HFFc6 (cell line): ENCODE measurements around the gene SH3GL2. TPM values are rescaled to one million over a fixed set of nuclear protein-coding genes. Genes with fewer than 3 reads are reported as not detected.

ENCODE experiments used
- DNase-seq: peaks from one replicate; pipeline ENCODE4 v3.0.0-alpha.2; 2018
- H3K27ac Mint-ChIP-seq: 2 replicates; pipeline ENCODE4 v1.8.0; 2020; ENCODE audit warnings: mild to moderate bottlenecking, mixed read lengths
- H3K27me3 Mint-ChIP-seq: 2 replicates; pipeline ENCODE4 v1.8.0; 2021; ENCODE audit warnings: mild to moderate bottlenecking, moderate library complexity, mixed read lengths; ENCODE audit not compliant: insufficient read depth
- H3K36me3 Mint-ChIP-seq: 2 replicates; pipeline ENCODE4 v1.8.0; 2021; ENCODE audit warnings: low read depth, mixed read lengths
- H3K4me1 Mint-ChIP-seq: 2 replicates; pipeline ENCODE4 v1.8.0; 2020; ENCODE audit warnings: low read depth, mixed read lengths
- H3K4me3 Mint-ChIP-seq: 2 replicates; pipeline ENCODE4 v1.8.0; 2020; ENCODE audit warnings: mild to moderate bottlenecking, moderate library complexity, mixed read lengths
- H3K9me3 Mint-ChIP-seq: 2 replicates; pipeline ENCODE4 v1.8.0; 2020; ENCODE audit warnings: mild to moderate bottlenecking, mixed read lengths
- total RNA-seq, 6 experiments: library from RNA; stranded (reverse); fragmentation: NEBNext Ultra II Directional; extraction: Animal tissue kit (Norgen Biotek cat#: 25700); gene quantifications; 2 replicates in 1 of 6; 3 replicates in 5 of 6; pipeline ENCODE4 v1.2.3, GENCODE V29; 2021
- TF ChIP-seq, protein P1 (sequence below): fragments of 200-600 bp; sonication (generic); IDR thresholded peaks from 2 replicates; pipeline ENCODE4 v1.5.0; 2021; ENCODE audit warnings: antibody characterized with exemption, mild to moderate bottlenecking

SH3GL2 gene
- total RNA-seq, 6 experiments from 2014 or later: not detected

DNA sequence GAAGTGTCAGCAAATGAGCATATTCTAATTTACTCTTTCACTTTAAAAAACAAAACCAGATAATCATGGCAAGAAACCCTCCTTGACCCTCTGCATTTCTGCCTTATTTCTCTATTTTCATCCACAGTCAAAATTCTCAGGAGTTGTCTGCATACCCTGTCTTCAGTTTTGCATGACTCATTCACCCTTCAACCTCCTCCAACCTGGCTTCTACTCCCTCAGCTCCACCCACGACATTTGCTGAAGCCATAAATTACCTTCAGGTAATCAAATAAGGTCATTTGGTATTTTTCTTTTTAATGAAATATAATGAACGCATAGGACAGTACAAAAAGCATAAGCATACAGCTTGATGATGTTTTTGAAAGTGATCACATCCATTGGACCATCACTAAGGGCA is 27.8 kb upstream of the SH3GL2 start:
- TF ChIP-seq, protein P1, sequence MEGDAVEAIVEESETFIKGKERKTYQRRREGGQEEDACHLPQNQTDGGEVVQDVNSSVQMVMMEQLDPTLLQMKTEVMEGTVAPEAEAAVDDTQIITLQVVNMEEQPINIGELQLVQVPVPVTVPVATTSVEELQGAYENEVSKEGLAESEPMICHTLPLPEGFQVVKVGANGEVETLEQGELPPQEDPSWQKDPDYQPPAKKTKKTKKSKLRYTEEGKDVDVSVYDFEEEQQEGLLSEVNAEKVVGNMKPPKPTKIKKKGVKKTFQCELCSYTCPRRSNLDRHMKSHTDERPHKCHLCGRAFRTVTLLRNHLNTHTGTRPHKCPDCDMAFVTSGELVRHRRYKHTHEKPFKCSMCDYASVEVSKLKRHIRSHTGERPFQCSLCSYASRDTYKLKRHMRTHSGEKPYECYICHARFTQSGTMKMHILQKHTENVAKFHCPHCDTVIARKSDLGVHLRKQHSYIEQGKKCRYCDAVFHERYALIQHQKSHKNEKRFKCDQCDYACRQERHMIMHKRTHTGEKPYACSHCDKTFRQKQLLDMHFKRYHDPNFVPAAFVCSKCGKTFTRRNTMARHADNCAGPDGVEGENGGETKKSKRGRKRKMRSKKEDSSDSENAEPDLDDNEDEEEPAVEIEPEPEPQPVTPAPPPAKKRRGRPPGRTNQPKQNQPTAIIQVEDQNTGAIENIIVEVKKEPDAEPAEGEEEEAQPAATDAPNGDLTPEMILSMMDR: no peak
- no peaks in the 10 kb centered on the region; the same call in none of the 2 replicates for H3K9me3 Mint-ChIP-seq
- H3K27me3 Mint-ChIP-seq: no peaks in the 10 kb centered on the region; the same call in 1 of the 2 replicates
- DNase-seq: no peak
- no peak overlapping the region for H3K4me3 Mint-ChIP-seq
- H3K4me1 Mint-ChIP-seq: no peaks in the 10 kb centered on the region
- no peaks in the 10 kb centered on the region for H3K36me3 Mint-ChIP-seq
- no peak overlapping the region for H3K27ac Mint-ChIP-seq

DNA sequence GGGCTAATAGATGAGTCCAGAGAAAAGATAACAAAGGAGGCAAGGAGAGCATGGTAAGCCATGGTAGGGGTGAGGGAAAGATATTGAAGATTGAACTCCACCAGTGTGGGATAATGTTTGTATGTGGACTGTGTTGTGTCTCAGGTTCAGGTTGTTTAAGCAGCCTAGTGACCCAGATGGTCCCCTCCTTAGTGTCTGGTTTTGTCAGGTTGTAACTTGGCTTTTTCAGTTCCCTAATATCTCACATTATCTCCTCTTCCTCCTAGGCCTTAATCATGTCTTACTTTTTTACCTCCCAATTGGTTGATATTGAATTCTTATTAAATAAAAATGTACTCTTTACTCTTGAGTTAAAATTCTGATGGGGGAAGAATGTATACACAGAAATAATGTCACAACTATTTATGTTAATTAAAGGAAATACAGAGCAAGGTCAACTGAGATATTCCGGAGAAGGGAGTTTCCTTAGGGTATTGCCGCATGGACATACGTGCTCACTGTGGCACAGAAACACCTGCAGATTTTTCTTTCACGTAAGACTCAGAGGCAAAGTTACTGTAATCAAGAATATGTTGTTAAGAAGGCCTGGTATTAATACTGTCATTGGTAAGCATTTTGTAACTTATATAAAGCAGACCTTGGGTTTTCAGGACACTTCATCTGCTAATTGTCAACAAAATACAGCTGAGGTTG is 23.4 kb upstream of the SH3GL2 start:
- no peaks in the 10 kb centered on the region; the same call in 1 of the 2 replicates for H3K27me3 Mint-ChIP-seq
- H3K27ac Mint-ChIP-seq: no peak overlapping the region
- H3K4me3 Mint-ChIP-seq: no peak overlapping the region
- TF ChIP-seq, protein P1: no peak
- DNase-seq: no peak
- no peaks in the 10 kb centered on the region for H3K4me1 Mint-ChIP-seq
- no peaks in the 10 kb centered on the region for H3K36me3 Mint-ChIP-seq
- H3K9me3 Mint-ChIP-seq: no peaks in the 10 kb centered on the region; the same call in 1 of the 2 replicates

DNA sequence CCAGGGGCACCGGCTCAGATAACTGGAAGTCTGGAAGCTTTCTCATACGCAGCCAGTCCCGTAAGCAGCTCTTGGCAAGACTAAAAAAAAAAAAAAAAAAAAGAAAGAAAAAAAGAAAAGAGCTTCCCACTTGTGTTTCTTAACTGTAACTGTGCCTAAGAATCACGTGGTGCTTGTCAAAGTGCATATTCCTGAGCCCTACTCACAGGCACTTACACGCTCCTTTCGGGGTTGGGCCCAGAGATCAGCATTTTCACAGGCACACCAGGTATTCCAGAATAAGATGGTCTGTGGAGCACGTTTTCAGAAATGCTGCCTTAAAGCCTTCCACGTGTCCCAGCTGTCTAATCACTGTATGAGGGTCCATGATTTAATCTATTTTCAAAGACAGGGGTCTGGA is 22.6 kb upstream of the SH3GL2 start:
- Mint-ChIP-seq H3K36me3 (no peaks in the 10 kb centered on the region), H3K27me3 (no peaks in the 10 kb centered on the region; the same call in 1 of the 2 replicates), H3K4me1 (no peaks in the 10 kb centered on the region)

DNA sequence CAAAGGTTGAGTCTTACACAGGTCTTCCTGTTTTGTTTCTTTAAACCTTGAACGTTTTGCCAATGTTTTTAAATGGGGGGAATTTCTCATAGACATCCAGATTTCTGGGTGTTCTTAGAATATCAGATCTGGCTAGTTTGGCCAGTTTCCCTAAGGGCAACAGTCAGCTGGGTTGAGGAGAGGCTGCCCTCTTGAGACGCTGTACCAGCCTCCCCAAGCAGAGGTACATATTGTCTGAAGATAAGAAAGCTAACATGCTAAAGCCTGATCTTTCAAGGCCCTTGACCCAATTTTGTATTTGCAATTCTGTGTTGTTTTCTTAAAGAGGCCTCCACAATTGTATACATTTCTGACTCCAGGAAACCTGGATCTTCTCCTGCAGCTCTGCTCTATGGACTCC is 21.9 kb upstream of the SH3GL2 start:
- H3K9me3 Mint-ChIP-seq: no peaks in the 10 kb centered on the region; the same call in 1 of the 2 replicates
- H3K27ac Mint-ChIP-seq: no peak overlapping the region
- no peaks in the 10 kb centered on the region for H3K4me1 Mint-ChIP-seq
- no peaks in the 10 kb centered on the region for H3K36me3 Mint-ChIP-seq
- TF ChIP-seq, protein P1: no peak
- DNase-seq: no peak
- no peaks in the 10 kb centered on the region; the same call in 1 of the 2 replicates for H3K27me3 Mint-ChIP-seq
- no peak overlapping the region for H3K4me3 Mint-ChIP-seq

More for the DNA sequence above, 22.6 kb upstream of the SH3GL2 start:
- no peak overlapping the region for H3K4me3 Mint-ChIP-seq
- H3K9me3 Mint-ChIP-seq: no peaks in the 10 kb centered on the region; the same call in 1 of the 2 replicates
- TF ChIP-seq, protein P1: no peak
- DNase-seq: no peak
- H3K27ac Mint-ChIP-seq: no peak overlapping the region

DNA sequence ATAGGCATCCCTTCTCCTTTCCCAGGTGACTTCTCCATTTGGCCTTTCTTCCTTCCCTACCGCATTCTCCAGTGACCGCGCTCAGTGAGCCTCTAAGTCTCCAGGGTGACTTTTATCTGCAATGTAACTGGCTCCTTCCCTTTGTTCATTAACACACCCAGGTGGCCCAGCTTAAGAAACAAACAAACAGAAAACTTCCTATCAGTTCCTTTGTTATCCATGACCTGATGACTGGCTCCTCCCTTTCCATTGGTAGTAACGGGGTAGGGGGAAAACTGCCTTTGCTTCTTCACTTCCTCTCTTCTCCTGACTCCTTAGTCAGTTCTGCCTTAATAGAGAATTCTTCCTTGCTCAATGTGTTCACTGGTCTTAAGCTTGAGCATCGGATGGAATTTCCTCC is 7.0 kb upstream of the SH3GL2 start:
- TF ChIP-seq, protein P1: no peak
- Mint-ChIP-seq H3K36me3 (no peaks in the 10 kb centered on the region), H3K27me3 (peaks cover 3% of the 10 kb centered on the region; the same call in 1 of the 2 replicates), H3K9me3 (no peaks in the 10 kb centered on the region), H3K4me1 (no peaks in the 10 kb centered on the region), H3K4me3 (no peak overlapping the region), H3K27ac (no peak overlapping the region)
- no peak for DNase-seq
